Sigmoid colon (tissue), 3 donors: ENCODE measurements around the gene OLIG3.

Source experiments
- CTCF ChIP-seq, 4 experiments: fragments of 450-650 bp in 3 of 4; fragments of 200-600 bp in 1 of 4; IDR thresholded peaks; one replicate each; pipeline ENCODE4 v1.5.1; 2016 to 2019; ENCODE audit warnings: antibody characterized with exemption in 4 of 4, mild to moderate bottlenecking in 3 of 4, moderate library complexity in 2 of 4
- POLR2A ChIP-seq, 2 donors: fragments of 450-650 bp; IDR thresholded peaks; one replicate each; pipeline ENCODE4 v1.6.1; 2016; ENCODE audit warnings: antibody characterized with exemption in 2 of 2, mild to moderate bottlenecking in 2 of 2, moderate library complexity in 2 of 2

- TF ChIP-seq POLR2A (IDR thresholded peaks at IDR 0.05) (no peak), CTCF (IDR thresholded peaks at IDR 0.05) (no peak)
Observed at GRCh38 chr6:137489046-137490005, 4.9 kb downstream of the OLIG3 start.
